HG02973 (cell line): Measurements from ENCODE around the gene IFT81.
"Not testable (repeated sequence)": the region's sequence is repeated elsewhere in the genome, so short reads cannot be mapped to it uniquely, and the experiment has no call there.

Experiments used
- ATAC-seq: cut with Tn5 transposase; IDR thresholded peaks from one replicate; pipeline ENCODE4 v1.9.1; 2021; ENCODE audit warnings: moderate library complexity; ENCODE audit not compliant: unreplicated experiment

The IFT81 gene

GRCh38 chr12:110235383-110235782 lies 111.2 kb downstream of the IFT81 start:
- ATAC-seq = no peak

- no peak for ATAC-seq
Measured at GRCh38 chr12:110243227-110243626, 119.1 kb downstream of the IFT81 start.

GRCh38 chr12:110244372-110244771 lies 120.2 kb downstream of the IFT81 start:
- no peak for ATAC-seq

- no peak for ATAC-seq
Measured at GRCh38 chr12:110244829-110245228, 120.7 kb downstream of the IFT81 start.

GRCh38 chr12:110245369-110245772 lies 121.2 kb downstream of the IFT81 start:
- no peak for ATAC-seq

GRCh38 chr12:110246636-110247339 lies 122.6 kb downstream of the IFT81 start:
- no peak for ATAC-seq

GRCh38 chr12:110247340-110248095 lies 123.4 kb downstream of the IFT81 start:
- no peak for ATAC-seq

- ATAC-seq = no peak
Measured at GRCh38 chr12:110248096-110248447, 123.9 kb downstream of the IFT81 start.

GRCh38 chr12:110249105-110249504 lies 124.9 kb downstream of the IFT81 start:
- no peak for ATAC-seq

GRCh38 chr12:110249716-110250225 lies 125.6 kb downstream of the IFT81 start:
- no peak for ATAC-seq

GRCh38 chr12:110251381-110251780 lies 127.2 kb downstream of the IFT81 start:
- ATAC-seq = no peak

GRCh38 chr12:110252716-110253115 lies 128.6 kb downstream of the IFT81 start:
- ATAC-seq = no peak

- ATAC-seq = no peak
Measured at GRCh38 chr12:110253176-110253575, 129.0 kb downstream of the IFT81 start.

GRCh38 chr12:110254971-110255540 lies 130.9 kb downstream of the IFT81 start:
- no peak for ATAC-seq

- not testable (repeated sequence) for ATAC-seq
Measured at GRCh38 chr12:110255890-110256456, 131.8 kb downstream of the IFT81 start.

- ATAC-seq = no peak
Measured at GRCh38 chr12:110256780-110257431, 132.7 kb downstream of the IFT81 start.

GRCh38 chr12:110258466-110258865 lies 134.3 kb downstream of the IFT81 start:
- no peak for ATAC-seq

GRCh38 chr12:110262442-110263388 lies 138.6 kb downstream of the IFT81 start:
- no peak for ATAC-seq

- ATAC-seq = no peak
Measured at GRCh38 chr12:110266381-110266960, 142.3 kb downstream of the IFT81 start.
